ENCODE results near the gene SRCAP.

Gene SRCAP

GRCh38 chr16:30777591-30778297, 78.8 kb downstream of the SRCAP start:
- no peak for FAIRE-seq

DNA sequence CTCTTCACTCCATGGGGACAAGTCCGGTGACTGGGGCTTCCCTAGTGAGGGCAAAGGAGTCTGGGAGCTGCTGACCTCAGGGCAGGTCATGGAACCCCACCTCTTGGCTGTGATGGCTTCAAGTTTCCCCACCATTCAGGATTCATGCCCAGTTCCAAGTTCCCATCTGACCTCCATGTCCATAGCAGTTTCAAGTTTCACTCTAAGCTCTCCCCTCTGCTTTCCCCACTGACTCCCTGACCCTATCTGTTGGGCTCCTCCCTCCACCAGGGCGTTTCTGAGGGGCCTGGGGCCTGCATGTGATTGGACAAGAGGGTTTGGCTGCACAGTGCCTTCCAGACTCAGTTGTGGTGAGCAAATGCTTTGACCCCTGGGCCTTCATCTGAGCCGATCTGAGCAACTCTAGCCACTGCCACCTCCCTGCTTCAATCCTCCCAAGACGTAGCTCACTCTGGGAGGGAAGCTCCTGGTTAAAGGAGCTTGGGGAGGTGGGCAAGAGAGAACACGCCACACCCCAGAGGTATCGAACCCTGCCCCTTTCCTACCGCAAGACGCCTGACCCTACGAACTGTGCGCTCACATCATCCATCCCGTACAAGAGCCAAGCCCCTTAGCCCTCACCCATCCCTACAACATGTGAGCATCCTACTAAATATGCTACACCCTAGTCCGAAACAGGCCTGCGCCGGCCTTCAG, 79.7 kb downstream of the SRCAP start:
- FAIRE-seq = no peak

DNA sequence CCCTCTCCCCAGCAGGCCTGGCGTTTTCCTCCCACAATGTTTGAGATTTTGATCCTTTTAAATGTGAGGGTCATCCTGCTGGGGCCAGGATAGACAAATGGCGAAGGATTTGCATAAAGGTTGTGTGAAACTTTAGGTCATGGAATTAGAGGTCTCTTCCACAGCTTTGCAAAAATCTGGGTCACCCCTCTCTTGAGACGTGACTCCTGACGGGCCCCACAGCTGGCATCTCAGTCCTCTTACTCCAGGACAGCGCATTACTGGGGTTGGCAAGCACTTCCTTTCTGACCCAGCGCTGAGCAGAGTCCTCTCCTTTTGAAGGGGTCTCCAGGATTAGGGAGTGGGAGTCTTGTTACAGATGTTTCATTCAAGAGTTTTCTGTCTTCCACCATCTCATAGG, 80.6 kb downstream of the SRCAP start:
- no peak for FAIRE-seq

GRCh38 chr16:30780021-30780420, 81.0 kb downstream of the SRCAP start:
- no peak for FAIRE-seq

GRCh38 chr16:30780549-30780948, 81.6 kb downstream of the SRCAP start:
- no peak for FAIRE-seq

DNA sequence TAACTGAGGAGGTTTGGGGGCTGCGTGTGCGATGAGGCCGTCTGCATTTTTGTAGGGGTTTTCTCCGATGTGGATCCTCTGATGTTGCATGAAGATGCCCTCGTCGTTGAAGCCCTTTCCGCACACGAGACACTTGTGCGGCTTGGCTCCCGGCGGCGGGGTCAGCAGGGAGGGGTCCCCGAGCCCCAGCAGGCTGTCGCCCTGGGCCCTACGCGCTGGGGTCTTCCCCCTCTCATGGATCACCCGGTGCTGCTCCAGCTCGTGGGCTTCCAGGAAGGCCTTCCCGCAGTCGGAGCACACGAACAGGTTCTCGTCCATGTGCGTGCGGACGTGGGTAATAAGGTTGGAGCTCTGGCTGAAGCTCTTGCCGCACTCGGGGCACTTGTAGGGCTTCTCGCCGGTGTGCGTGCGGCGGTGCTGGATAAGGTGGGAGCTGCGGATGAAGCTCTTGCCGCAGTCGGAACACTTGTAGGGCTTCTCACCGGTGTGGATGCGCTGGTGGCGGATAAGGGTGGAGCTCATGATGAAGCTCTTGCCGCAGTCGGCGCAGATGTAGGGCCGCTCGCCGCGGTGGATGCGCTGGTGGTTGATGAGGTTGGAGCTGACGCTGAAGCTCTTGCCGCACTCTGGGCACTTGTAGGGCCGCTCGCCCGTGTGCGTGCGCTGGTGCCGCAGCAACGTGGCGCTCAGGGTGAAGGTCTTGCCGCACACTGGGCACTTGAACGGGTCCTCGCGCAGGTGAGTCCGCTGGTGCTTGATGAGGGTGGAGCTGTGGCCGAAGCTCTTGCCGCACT, 83.7 kb downstream of the SRCAP start:
- FAIRE-seq = no peak

DNA sequence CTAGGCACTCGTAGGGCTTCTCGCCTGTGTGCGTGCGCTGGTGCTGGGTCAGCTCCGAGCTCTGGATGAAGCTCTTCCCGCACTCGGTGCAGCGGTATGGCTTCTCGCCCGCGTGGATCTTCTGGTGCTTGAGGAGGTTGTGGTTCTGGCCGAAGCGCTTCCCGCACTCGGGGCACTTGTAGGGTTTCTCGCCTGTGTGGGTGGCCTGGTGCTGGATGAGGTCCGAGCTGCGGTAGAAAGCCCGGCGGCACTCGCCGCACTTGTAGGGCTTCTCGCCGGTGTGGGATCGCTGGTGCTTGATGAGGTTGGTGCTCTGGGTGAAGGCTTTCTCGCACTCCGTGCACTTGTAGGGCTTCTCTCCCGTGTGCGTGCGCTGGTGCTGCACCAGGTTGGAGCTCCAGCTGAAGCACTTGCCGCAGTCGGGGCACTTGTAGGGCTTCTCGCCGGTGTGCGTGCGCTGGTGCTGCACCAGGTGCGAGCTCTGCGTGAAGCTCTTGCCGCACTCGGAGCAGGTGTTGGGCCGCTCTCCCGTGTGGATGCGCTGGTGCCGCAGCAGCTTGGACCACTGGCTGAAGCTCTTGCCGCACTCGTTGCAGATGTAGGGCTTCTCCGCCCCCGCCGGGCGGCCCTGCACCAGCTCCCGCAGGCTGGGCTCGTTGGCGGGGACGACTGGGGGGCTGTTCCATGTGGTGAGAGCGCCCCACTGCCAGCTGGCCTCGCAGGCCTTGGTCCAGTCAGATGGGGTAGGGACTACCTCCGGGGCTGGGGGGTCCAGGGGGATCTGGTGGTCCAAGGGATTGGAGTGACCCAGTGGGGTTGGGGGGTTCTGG, 84.5 kb downstream of the SRCAP start:
- FAIRE-seq = no peak

DNA sequence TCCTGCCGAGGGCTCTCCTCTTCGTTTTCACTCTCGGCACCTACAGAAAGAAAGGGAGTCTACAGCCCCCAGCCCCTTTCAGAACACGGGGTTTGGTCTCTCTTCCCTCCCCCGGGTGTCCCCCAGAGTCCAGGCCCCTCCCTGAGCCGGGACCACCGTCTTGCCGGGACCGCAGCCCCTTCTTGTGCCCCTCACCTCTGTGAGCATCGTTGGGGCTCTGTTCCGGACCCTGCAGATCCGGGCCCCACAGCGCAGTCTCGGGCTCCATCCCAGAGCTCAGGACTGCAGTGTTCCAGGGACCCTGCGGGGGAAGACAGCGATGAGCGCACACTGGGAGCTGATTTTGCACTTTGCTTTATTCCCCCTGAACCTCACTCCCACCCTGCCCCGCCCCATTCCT, 85.2 kb downstream of the SRCAP start:
- no peak for FAIRE-seq

DNA sequence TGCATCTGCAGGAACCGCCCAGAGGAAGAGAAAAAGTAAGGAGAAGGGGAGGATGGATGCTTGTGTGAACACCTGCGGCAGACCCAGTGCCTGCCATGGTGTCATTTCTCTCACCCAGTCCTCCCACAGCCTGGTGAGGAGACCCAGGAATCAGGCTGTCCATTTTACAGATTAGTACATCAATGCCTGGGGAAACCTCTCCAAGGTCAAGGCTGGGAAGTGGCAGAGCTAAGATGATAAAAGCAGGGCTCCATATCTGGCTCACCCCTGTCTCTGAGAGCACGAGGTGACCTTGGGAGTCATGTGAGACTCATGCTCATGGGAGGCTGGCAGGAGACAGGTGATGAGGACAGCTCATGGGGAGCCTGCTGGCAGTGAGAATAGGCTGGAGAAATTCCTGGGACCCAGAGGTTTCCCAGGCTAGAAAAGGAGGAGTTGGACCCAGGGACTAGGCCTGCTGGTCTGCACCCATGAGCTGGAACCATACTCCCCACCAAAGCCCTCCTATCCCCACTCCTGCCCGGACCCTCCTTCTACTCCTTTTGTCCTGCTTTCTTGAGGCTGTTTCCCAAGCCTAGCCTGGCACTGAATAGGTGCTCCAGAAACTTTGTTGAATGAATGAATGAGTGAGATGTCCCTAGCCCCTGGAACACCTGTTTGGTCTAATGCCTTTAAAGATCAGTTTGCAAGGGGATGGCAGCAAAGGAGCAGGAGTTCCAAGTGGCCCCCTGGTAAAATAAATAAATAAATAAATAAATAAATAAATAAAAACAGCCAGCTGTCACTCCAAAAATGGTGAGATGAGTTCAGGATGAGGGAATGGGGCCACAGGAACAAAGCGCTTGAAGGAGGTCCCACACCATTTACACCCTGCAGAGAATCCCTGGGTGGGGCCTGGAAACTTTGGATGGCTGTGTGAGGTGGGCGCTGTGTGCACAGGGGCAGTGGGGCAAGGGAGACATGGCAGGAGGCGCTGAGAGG, 86.4 kb downstream of the SRCAP start:
- no peak for FAIRE-seq

- FAIRE-seq = no peak
These were observed 87.4 kb downstream of the SRCAP start for GRCh38 chr16:30786115-30786935.

DNA sequence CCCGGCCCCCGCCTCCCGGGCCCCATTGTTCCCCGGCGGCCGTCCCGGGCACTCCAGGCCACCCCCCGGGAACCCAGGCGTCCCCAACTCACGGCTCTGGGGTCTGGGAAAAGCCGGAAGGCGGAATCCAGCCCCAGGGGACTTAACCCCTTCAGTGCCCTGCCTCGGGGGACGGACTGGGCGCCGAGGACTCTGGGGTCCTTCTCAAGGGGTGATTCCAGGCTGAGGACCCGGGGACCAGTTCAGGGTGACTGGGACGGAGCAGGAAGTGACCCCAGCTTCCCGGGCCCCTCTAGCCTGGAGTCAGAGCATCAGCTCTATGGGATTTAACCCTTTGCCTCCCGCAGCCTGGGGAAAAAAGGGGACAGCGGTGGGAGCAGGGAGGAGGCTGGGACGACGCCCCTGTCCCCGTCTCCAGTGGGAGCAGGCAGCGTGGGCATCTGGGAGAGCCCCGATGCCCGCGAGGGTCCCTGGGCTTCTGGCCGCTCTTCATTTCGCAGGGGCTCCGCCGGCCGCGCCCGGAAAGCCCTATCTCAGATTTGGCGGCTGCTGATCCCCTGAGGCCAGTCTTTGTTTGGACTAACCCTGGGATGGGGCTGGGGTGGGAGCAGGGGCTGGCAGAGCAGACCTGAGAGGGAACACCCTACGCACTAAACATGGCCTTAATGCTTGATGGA, 88.1 kb downstream of the SRCAP start, which contains the start of gene ZNF629:
TSS of gene ZNF629 (minus strand) at position 270 of the 677 bp plus-strand sequence. CDS start 2,723 bp downstream, outside the sequence.
- no peak for FAIRE-seq

DNA sequence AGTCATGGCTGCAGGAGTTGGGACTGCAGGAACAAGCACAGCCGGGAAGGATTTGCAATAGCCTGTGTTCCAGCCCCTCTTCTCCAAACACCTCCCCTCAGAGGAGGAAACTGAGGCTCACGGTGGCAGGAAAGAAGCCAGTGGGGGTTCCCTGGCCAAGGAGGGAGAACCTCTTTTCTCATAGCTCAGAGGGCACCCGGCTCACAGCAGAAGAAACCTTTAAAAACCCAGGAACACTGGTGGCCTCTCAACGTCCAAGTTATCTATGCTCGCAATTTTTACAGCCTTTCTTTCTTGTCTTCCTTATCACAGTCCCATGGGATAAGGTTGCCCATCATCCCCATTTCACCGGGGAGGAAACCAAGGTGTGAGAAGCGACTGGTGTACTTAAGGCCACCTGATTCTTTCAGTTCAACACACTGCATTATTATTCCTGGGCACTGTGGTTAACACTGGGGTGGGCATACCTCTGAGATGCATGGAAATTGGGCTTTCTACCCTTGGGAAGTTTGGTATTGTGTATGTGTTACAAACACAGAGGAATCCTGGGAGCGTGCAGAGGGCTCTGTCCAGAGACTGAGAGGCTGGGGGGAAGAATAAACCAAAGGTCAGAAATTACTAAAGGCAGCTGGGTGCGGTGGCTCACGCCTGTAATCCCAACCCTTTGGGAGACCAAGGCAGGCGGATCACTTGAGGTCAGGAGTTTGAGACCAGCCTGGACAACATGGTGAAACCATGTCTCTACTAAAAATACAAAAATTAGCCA, 88.8 kb downstream of the SRCAP start:
- no peak for FAIRE-seq
